HS-5 (cell line): ENCODE data around the gene H2AZ1.
"Not testable (repeated sequence)": the region's sequence is repeated elsewhere in the genome, so short reads cannot be mapped to it uniquely, and the experiment has no call there.

Experiments
- DNase-seq: peaks from one replicate; pipeline ENCODE4 v3.0.0-alpha.2; 2012; ENCODE audit warnings: low read depth

The H2AZ1 gene

DNA sequence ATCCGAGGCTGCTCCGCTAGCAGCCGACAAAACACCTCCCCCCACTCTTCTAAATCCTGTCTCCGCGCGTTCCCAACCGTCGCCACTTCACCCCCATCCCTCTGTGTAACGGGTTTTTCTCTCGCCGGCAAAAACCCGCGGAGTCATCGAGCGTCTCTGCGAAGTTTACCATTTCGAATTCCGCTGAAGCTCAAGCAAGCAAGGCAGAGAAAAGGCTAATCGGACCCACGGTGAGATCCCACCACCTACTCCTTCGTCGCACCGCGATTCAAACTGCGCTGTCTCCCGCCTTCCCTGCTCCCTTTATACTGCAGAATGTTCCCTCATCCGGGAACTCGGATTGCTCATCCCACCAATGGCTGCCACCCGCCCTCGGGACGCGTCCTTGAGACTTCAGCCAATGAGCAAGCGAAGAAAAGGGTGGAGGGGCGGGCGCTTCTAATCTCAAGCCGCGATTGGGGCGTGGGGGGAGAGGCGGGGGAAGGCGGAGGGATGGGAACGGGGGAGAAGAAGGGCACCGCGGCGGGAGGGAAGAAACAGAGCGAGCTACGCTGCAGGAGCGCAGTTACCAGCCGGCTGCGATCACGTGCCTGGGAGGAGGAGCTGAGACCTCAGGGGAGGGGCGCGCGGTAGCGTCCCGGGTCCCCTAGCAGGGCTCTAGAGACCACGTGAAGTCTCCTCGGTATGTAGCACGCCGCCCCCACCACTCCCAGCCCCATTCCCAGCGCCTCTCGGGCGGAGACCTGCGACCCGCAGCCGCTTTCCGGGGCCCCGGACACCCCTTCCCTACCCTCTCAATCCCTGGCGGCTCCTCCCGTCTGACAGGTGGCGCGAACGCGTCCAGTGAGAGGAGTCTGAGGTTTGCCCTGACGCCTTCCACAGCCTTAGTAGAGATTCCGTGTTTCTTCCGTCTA, at the start of gene H2AZ1:
H2AZ1 (minus strand) TSS at position 277 of the 914 bp plus-strand sequence; CDS start at position 172, 105 bp downstream.
- DNase-seq, result peak; percentile 93

- peak; percentile 67 for DNase-seq
These were observed 48.2 kb upstream of the H2AZ1 start for GRCh38 chr4:99998062-99998867.

DNA sequence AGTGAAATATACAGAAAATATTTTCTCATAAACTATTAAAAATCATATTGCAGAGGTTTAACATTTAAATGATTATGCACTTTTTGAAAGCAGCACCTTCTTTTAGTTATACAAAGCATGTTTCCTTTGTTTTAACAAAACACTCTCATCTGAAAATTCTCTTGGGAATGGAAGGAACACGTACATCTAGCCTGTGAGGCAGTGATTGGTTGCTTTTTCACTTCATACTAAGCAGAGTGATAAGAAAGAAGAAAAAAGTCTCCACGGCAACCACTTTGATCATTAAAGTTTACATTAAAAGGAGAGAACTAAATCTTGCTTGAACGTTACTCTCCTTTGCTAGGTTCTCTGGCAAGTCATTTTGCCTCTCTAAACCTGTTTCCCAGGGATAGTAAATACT, 41.7 kb upstream of the H2AZ1 start:
- no peak for DNase-seq

GRCh38 chr4:99987681-99988080, 37.6 kb upstream of the H2AZ1 start:
- no peak for DNase-seq

GRCh38 chr4:99986792-99987191, 36.7 kb upstream of the H2AZ1 start:
- DNase-seq, result no peak

- DNase-seq, result no peak
These were observed 33.3 kb upstream of the H2AZ1 start for GRCh38 chr4:99983289-99983943.

DNA sequence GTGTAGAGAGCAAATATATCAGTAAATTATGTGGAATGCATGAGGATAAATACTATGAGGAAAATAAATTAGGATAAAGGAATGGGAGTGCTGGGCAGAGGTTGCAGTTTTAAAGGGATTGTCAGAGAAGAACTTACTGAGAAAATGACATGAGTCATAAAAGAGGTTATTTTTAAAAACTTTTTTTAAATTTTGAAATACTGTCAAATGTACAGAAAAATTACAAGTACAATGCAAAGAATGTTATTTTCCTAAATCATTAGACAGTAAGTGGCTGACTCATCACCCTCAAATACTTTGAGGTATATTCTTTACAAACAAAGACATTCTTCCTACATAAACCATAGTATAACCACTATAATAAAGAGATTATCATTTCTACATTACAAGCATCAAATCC, 29.8 kb upstream of the H2AZ1 start:
- peak; percentile 67 for DNase-seq

- DNase-seq, result no peak
These were observed 21.5 kb upstream of the H2AZ1 start for GRCh38 chr4:99971453-99972111.

DNA sequence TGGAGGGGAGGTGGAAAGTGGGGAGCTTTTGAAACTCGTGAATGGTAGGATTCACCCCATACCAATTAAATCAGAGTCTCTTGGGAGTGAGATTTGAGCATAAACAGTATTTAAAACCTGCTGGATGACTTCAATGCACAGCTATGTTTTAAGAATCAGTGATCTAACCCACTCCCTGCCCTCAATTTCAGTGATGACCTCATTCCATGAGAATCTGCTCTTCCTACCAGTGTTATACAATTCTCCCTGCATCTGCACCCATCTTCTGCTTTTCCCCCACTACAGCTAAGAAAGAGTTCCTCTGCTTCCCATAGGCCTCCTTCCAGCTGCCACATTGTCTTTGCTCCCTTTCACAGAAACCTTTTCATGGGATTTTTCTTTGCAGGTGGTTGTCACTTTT, 18.3 kb upstream of the H2AZ1 start:
- DNase-seq, result peak; percentile 78

- DNase-seq, result no peak
These were observed 16.6 kb upstream of the H2AZ1 start for GRCh38 chr4:99966692-99967091.

GRCh38 chr4:99965674-99966350, 15.7 kb upstream of the H2AZ1 start:
- no peak for DNase-seq

DNA sequence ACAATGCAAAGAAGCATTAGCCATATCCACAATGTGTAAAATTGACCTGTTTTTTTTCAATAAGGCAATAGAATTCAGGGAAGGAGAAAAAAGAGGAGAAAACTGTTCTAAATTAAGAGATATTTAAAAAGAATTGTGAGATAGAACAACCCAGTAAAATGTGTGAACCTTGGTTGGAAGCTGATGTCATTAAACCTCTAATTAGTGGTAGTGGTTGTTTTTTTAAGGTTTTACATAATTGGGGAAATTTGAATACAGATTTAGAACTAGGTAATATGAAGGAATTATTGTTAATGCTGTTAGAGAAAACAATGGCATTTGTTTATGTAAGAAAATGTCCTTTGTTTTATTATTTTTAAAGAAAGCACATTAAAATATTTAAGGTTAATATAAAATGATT, 15.1 kb upstream of the H2AZ1 start:
- no peak for DNase-seq

- DNase-seq, result no peak
These were observed 11.6 kb upstream of the H2AZ1 start for GRCh38 chr4:99961711-99962110.

DNA sequence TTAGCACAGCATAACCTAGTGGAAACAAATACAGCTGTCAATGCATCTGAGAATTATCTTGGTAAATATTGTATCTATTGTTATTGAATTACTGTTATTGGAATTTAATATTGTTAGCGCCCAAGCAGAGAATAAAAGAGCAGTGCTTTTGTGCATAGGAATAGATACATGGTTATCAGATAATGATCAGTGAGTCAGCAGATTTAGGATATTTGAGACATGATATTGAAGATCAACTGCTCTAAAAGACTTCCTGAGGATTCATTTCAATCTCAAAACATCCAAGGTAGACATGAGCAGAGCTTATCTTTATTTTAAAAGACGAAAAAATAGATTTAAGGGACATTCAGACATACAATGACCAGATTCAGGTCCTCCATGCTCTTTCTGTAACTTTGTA, 10.6 kb upstream of the H2AZ1 start:
- DNase-seq, result no peak

DNA sequence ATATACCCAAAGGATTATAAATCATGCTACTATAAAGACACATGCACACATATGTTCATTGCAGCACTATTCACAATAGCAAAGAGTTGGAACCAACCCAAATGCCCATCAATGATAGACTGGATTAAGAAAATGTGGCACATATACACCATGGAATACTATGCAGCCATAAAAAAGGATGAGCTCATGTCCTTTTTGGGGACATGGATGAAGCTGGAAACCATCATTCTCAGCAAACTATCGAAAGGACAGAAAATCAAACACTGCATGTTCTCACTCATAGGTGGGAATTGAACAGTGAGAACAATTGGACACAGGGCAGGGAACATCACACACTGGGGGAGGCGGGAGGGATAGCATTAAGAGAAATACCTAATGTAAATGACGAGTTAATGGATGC, 8.1 kb upstream of the H2AZ1 start:
- not testable (repeated sequence) for DNase-seq

- DNase-seq, result no peak
These were observed 809 bp upstream of the H2AZ1 start for GRCh38 chr4:99950913-99951254.

DNA sequence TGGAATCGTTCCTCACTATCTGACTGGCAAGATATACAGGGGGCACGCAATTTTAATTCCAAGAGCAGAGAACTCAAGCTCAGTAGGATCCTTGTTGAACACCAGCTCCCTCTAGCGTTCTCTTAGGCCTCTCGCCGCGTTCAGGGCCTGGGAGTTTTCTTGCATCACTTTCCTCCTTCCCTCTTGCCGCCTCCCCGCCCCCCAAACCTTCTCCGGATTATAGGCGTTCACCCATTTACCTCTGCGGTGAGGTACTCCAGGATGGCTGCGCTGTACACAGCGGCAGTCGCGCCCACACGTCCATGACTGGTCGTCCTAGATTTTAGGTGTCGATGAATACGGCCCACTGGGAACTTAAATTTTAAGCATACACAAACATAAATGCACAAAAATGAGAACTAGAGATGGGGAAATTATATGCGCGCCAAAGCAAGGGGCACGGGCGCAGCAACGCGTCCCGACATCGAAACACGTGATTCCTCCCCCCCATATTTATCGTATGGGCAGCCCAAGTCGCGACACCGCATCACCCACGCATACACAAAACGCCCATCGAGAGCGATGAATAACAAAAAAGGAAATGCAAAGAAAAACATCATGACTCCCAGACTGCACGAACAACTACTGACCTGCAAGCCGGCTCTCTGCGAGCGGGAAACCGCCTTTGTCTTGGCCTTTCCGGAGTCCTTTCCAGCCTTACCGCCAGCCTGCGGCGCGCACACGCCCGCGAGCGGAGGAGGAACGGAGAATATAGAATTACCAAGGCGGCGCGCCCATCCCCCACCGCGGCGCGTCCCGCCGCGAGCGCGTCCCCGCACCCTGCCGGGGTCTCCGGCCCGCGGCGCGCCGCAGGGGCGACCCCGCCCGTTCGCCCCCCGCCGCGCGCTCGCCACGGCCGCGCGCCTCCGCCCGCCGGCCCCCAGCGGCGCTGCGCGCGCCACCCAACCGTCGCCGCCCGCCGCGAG, 759 bp downstream of the H2AZ1 start:
- DNase-seq, result peak; percentile 86

DNA sequence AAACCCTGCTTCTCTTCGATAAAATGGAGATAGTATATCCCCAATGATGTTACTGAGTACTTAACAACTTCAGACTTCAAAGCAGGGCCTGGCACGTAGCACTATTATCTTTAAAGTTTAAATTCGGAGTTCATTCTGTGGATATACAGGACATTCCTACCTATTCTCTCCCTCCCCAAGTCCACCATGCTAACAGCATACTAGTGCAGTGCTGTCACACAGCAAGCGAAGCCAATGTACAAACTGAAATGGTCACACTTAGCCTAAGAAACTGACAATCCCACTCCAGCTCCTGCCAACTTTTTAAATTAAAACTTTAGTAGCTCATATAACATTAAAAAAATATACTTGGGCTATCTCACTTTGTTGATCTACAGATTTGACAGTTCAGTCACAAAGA, 2.5 kb downstream of the H2AZ1 start:
- DNase-seq, result no peak

GRCh38 chr4:99947190-99947578, 2.9 kb downstream of the H2AZ1 start:
- no peak for DNase-seq
